Body of pancreas (tissue), 4 donors: ENCODE results near the gene CYB5RL.

ENCODE experiments used
- POLR2A ChIP-seq, 3 donors: fragments of 450-650 bp; IDR thresholded peaks; one replicate each; pipeline ENCODE4 v1.6.1; 2016; ENCODE audit warnings: antibody characterized with exemption in 3 of 3, mild to moderate bottlenecking in 2 of 3
- TF ChIP-seq, protein P1 (sequence below), 7 experiments: fragments of 450-650 bp in 4 of 7; fragments of 200-600 bp in 3 of 7; sonication (generic) in 3 of 7; IDR thresholded peaks; one replicate each; pipeline ENCODE4 v1.5.1; 2016 to 2019; ENCODE audit warnings: antibody characterized with exemption in 7 of 7

- TF ChIP-seq, protein P1, sequence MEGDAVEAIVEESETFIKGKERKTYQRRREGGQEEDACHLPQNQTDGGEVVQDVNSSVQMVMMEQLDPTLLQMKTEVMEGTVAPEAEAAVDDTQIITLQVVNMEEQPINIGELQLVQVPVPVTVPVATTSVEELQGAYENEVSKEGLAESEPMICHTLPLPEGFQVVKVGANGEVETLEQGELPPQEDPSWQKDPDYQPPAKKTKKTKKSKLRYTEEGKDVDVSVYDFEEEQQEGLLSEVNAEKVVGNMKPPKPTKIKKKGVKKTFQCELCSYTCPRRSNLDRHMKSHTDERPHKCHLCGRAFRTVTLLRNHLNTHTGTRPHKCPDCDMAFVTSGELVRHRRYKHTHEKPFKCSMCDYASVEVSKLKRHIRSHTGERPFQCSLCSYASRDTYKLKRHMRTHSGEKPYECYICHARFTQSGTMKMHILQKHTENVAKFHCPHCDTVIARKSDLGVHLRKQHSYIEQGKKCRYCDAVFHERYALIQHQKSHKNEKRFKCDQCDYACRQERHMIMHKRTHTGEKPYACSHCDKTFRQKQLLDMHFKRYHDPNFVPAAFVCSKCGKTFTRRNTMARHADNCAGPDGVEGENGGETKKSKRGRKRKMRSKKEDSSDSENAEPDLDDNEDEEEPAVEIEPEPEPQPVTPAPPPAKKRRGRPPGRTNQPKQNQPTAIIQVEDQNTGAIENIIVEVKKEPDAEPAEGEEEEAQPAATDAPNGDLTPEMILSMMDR (IDR thresholded peaks at IDR 0.05), result no peak
- TF ChIP-seq POLR2A (IDR thresholded peaks at IDR 0.05), result no peak
Observed at GRCh38 chr1:54212872-54213271, 13.0 kb upstream of the CYB5RL start.
